Gastrocnemius medialis (tissue), 4 donors: ENCODE measurements around the gene STS.

Experiments
- POLR2A ChIP-seq, 2 donors: fragments of 450-650 bp; IDR thresholded peaks; one replicate each; pipeline ENCODE4 v1.6.1; 2017; ENCODE audit warnings: antibody characterized with exemption in 2 of 2, mild to moderate bottlenecking in 2 of 2, moderate library complexity in 2 of 2
- TF ChIP-seq, protein P1 (sequence below), 5 experiments: fragments of 450-650 bp in 3 of 5; fragments of 200-600 bp in 2 of 5; sonication (generic) in 2 of 5; IDR thresholded peaks in 4 of 5; conservative IDR thresholded peaks in 1 of 5; 1 replicate in 4 of 5; 2 replicates in 1 of 5; pipeline ENCODE4 v1.5.1; 2016 to 2019; ENCODE audit warnings: antibody characterized with exemption in 5 of 5, mild to moderate bottlenecking in 3 of 5, moderate library complexity in 3 of 5

DNA sequence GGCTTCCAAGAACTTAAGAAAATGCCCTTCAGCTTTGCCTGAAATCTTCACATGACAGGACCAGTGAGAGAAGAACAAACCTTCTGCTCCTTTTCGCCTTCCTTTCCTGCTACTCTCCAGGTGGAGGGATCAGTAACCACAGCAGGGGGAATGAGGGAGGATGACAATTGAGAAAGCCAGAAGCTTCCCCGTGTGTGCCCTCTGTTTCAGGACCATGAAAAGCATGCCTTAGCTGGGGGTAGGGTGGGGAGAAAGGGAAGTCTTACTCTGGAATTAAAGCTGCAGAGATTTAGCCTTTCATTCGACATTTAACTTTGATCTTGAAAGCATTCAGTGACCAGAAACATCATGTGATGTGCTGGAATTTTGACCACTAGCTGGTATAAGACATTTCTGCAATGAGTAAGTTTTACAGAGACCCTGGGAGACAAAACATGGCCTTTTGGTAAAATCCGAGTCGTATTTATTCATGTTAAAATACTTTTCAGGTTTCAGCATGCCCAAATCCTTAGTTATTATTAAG lies 11.0 kb downstream of the STS start:
- TF ChIP-seq, protein P1, sequence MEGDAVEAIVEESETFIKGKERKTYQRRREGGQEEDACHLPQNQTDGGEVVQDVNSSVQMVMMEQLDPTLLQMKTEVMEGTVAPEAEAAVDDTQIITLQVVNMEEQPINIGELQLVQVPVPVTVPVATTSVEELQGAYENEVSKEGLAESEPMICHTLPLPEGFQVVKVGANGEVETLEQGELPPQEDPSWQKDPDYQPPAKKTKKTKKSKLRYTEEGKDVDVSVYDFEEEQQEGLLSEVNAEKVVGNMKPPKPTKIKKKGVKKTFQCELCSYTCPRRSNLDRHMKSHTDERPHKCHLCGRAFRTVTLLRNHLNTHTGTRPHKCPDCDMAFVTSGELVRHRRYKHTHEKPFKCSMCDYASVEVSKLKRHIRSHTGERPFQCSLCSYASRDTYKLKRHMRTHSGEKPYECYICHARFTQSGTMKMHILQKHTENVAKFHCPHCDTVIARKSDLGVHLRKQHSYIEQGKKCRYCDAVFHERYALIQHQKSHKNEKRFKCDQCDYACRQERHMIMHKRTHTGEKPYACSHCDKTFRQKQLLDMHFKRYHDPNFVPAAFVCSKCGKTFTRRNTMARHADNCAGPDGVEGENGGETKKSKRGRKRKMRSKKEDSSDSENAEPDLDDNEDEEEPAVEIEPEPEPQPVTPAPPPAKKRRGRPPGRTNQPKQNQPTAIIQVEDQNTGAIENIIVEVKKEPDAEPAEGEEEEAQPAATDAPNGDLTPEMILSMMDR (IDR thresholded peaks at IDR 0.05 in 4 of 5, conservative IDR thresholded peaks at IDR 0.05 in 1 of 5) = no peak
- TF ChIP-seq POLR2A (IDR thresholded peaks at IDR 0.05) = no peak
